Mucosa of stomach (tissue), 1 donor: ENCODE data around the gene LTN1.
A peak's percentile ranks its signal among the peaks of the same experiment; 100 is the strongest.
"Not testable (repeated sequence)": the region's sequence is repeated elsewhere in the genome, so short reads cannot be mapped to it uniquely, and the experiment has no call there.

Source experiments
- H3K27me3 ChIP-seq: one replicate; pipeline ENCODE4 v1.7.0; 2013; ENCODE audit warnings: mild to moderate bottlenecking, low read length; ENCODE audit not compliant: control insufficient read depth, insufficient read depth
- H3K36me3 ChIP-seq: one replicate; pipeline ENCODE4 v1.7.0; 2013; ENCODE audit warnings: low read length; ENCODE audit not compliant: control insufficient read depth, insufficient read depth
- H3K4me1 ChIP-seq: one replicate; pipeline ENCODE4 v1.7.0; 2013; ENCODE audit warnings: mild to moderate bottlenecking, low read length; ENCODE audit not compliant: control insufficient read depth, insufficient read depth
- H3K4me3 ChIP-seq: one replicate; pipeline ENCODE4 v1.7.0; 2013; ENCODE audit warnings: low read length
- H3K9ac ChIP-seq: one replicate; pipeline ENCODE4 v1.7.0; 2013; ENCODE audit warnings: mild to moderate bottlenecking, low read length, moderate library complexity
- H3K9me3 ChIP-seq: one replicate; pipeline ENCODE4 v1.7.0; 2013; ENCODE audit warnings: mild to moderate bottlenecking, low read length, moderate library complexity; ENCODE audit not compliant: control insufficient read depth
- donor health status: Pancreatic carcinoma.

LTN1 gene

GRCh38 chr21:29017639-29018237, 25.1 kb upstream of the LTN1 start:
- peak overlapping the region; percentile 82 for H3K9ac ChIP-seq

GRCh38 chr21:29011236-29011635, 18.6 kb upstream of the LTN1 start:
- H3K4me1 ChIP-seq, H3K9me3 ChIP-seq, H3K36me3 ChIP-seq, H3K27me3 ChIP-seq, H3K9ac ChIP-seq, H3K4me3 ChIP-seq: not testable (repeated sequence)

More at GRCh38 chr21:29017639-29018237, 25.1 kb upstream of the LTN1 start:
- no peaks in the 10 kb centered on the region for H3K27me3 ChIP-seq
- peak overlapping the region; percentile 18 for H3K4me3 ChIP-seq
- H3K36me3 ChIP-seq, result no peaks in the 10 kb centered on the region
- peaks cover 10% of the 10 kb centered on the region for H3K4me1 ChIP-seq
- no peaks in the 10 kb centered on the region for H3K9me3 ChIP-seq

GRCh38 chr21:29008367-29008766, 15.7 kb upstream of the LTN1 start:
- Histone ChIP-seq H3K9ac (no peak overlapping the region), H3K27me3 (no peaks in the 10 kb centered on the region), H3K36me3 (no peaks in the 10 kb centered on the region), H3K4me1 (no peaks in the 10 kb centered on the region), H3K4me3 (no peak overlapping the region), H3K9me3 (no peaks in the 10 kb centered on the region)

GRCh38 chr21:29007810-29008209, 15.1 kb upstream of the LTN1 start:
- no peaks in the 10 kb centered on the region for H3K36me3 ChIP-seq
- H3K4me3 ChIP-seq, result no peak overlapping the region
- no peaks in the 10 kb centered on the region for H3K9me3 ChIP-seq
- H3K4me1 ChIP-seq, result no peaks in the 10 kb centered on the region
- no peak overlapping the region for H3K9ac ChIP-seq
- no peaks in the 10 kb centered on the region for H3K27me3 ChIP-seq

GRCh38 chr21:29007135-29007534, 14.5 kb upstream of the LTN1 start:
- Histone ChIP-seq H3K4me1 (no peaks in the 10 kb centered on the region), H3K4me3 (no peak overlapping the region), H3K9me3 (no peaks in the 10 kb centered on the region), H3K36me3 (no peaks in the 10 kb centered on the region), H3K9ac (no peak overlapping the region), H3K27me3 (no peaks in the 10 kb centered on the region)

GRCh38 chr21:29005696-29006095, 13.0 kb upstream of the LTN1 start:
- H3K27me3 ChIP-seq, result no peaks in the 10 kb centered on the region
- H3K9me3 ChIP-seq, result no peaks in the 10 kb centered on the region
- no peaks in the 10 kb centered on the region for H3K36me3 ChIP-seq
- H3K4me3 ChIP-seq, result no peak overlapping the region
- H3K4me1 ChIP-seq, result no peaks in the 10 kb centered on the region
- no peak overlapping the region for H3K9ac ChIP-seq

DNA sequence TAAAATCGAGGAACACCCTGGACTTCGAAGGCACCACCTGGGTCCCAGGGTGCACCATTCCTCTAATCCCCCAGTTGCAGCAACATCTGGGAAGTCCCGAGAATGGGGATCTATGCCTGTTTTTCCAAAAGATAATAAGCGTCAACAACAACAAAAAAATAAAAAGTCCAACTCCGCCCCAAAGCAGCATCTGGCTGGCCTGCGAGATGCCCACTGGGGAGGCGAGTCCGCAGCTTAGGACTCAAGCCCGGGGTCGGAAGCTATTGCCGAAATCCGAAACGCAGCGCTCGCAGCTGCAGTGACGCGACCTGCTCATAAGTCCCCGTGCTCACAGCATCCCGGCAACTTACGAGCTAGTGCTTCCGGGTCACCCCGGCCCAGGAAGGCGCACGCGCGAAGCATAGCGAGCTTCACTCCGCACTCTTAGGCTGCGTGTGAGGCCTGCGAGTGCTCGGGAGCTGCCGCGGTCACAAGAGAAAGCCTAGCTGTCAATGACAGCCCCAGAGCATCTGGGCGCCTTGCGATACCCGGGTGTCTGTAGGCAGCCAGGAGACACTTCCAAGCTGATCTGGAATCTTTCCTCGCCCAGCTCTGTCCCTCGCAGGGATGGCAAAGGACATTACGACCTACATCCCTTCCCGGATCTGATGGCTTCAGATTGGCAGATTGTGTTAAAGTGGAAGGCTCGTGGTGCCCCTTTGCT, 9.9 kb upstream of the LTN1 start:
- H3K9ac ChIP-seq, result peak overlapping the region; percentile 90
- no peaks in the 10 kb centered on the region for H3K36me3 ChIP-seq
- H3K4me1 ChIP-seq, result no peaks in the 10 kb centered on the region
- peak overlapping the region; percentile 79 for H3K4me3 ChIP-seq
- H3K27me3 ChIP-seq, result no peaks in the 10 kb centered on the region
- H3K9me3 ChIP-seq, result no peaks in the 10 kb centered on the region

GRCh38 chr21:28993293-28993629, 584 bp upstream of the LTN1 start:
- H3K27me3 ChIP-seq, result no peaks in the 10 kb centered on the region

GRCh38 chr21:28991861-28992525, 684 bp downstream of the LTN1 start:
- Histone ChIP-seq H3K27me3 (no peaks in the 10 kb centered on the region), H3K9ac (peak overlapping the region; percentile 87), H3K36me3 (no peaks in the 10 kb centered on the region), H3K4me1 (peaks cover 13% of the 10 kb centered on the region), H3K9me3 (no peaks in the 10 kb centered on the region), H3K4me3 (peak overlapping the region; percentile 91)

More at GRCh38 chr21:28993293-28993629, 584 bp upstream of the LTN1 start:
- H3K4me1 ChIP-seq, result peaks cover 13% of the 10 kb centered on the region
- H3K9me3 ChIP-seq, result no peaks in the 10 kb centered on the region
- H3K36me3 ChIP-seq, result no peaks in the 10 kb centered on the region
- H3K4me3 ChIP-seq, result peak overlapping the region; percentile 91
- H3K9ac ChIP-seq, result peak overlapping the region; percentile 87

- not testable (repeated sequence) for H3K36me3 ChIP-seq, H3K27me3 ChIP-seq, H3K4me3 ChIP-seq, H3K4me1 ChIP-seq, H3K9me3 ChIP-seq, H3K9ac ChIP-seq
Observed at GRCh38 chr21:28988146-28988545, 4.5 kb downstream of the LTN1 start.

DNA sequence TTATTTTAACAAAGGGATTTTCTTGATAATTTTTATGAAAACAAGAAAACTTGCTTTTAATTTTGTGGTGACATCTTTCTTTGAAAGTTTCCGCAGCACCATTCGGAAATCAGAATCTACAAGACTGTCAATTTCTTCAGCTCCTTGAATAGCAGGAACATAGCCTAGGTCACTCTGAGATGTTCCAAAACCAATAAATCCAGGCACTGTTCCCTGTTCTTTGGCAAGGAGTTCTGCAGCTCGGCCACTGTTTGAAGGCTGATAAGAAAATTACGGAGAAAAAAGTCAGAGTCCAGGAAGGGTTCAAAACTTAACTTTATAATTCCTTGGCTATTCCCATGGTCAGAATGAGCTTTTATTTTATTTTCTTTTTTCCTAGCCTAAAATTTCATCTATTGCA, 6.0 kb downstream of the LTN1 start:
- Histone ChIP-seq H3K4me3 (no peak overlapping the region), H3K9ac (no peak overlapping the region), H3K36me3 (no peaks in the 10 kb centered on the region)

GRCh38 chr21:28982637-28983036, 10.0 kb downstream of the LTN1 start:
- H3K4me3 ChIP-seq, result no peak overlapping the region
- peaks cover 4% of the 10 kb centered on the region for H3K36me3 ChIP-seq
- H3K27me3 ChIP-seq, result no peaks in the 10 kb centered on the region
- no peak overlapping the region for H3K9ac ChIP-seq
- H3K9me3 ChIP-seq, result no peaks in the 10 kb centered on the region
- H3K4me1 ChIP-seq, result no peaks in the 10 kb centered on the region

More for the DNA sequence above, 6.0 kb downstream of the LTN1 start:
- Histone ChIP-seq H3K4me1 (peaks cover 6% of the 10 kb centered on the region), H3K9me3 (no peaks in the 10 kb centered on the region), H3K27me3 (no peaks in the 10 kb centered on the region)
